Hepatocyte (in vitro differentiated cells): ENCODE results near the gene SUSD3.

Experiments
- CTCF ChIP-seq: fragments of 200-600 bp; sonication (generic); IDR thresholded peaks from 2 replicates; pipeline ENCODE4 v1.5.1; 2016; ENCODE audit warnings: antibody characterized with exemption, mild to moderate bottlenecking; ENCODE audit not compliant: poor library complexity
- EZH2 ChIP-seq: fragments of 200-600 bp; sonication (generic); IDR thresholded peaks from 2 replicates; pipeline ENCODE4 v1.6.1; 2016; ENCODE audit warnings: antibody characterized with exemption, mild to moderate bottlenecking, borderline replicate concordance

- TF ChIP-seq CTCF (no peak), EZH2 (no peak)
These were observed 31.9 kb upstream of the SUSD3 start for GRCh38 chr9:93026640-93027039.
